GM18498 (cell line): ENCODE data around the gene CD1E.
"Not testable (repeated sequence)": the region's sequence is repeated elsewhere in the genome, so short reads cannot be mapped to it uniquely, and the experiment has no call there.

Experiments used
- ATAC-seq: cut with Tn5 transposase; IDR thresholded peaks from one replicate; pipeline ENCODE4 v1.9.1; 2021; ENCODE audit warnings: mild to moderate bottlenecking, moderate library complexity; ENCODE audit not compliant: unreplicated experiment

CD1E gene

GRCh38 chr1:158362482-158362881, 8.8 kb downstream of the CD1E start:
- no peak for ATAC-seq

GRCh38 chr1:158362941-158363340, 9.2 kb downstream of the CD1E start:
- ATAC-seq = no peak

GRCh38 chr1:158366783-158367182, 13.1 kb downstream of the CD1E start:
- ATAC-seq = no peak

GRCh38 chr1:158371188-158371953, 17.7 kb downstream of the CD1E start:
- ATAC-seq = peak; percentile 90

- ATAC-seq = not testable (repeated sequence)
Observed at GRCh38 chr1:158374101-158374500, 20.4 kb downstream of the CD1E start.

- ATAC-seq = no peak
Observed at GRCh38 chr1:158374860-158375259, 21.2 kb downstream of the CD1E start.

GRCh38 chr1:158390331-158390730, 36.6 kb downstream of the CD1E start:
- no peak for ATAC-seq

GRCh38 chr1:158391099-158391498, 37.4 kb downstream of the CD1E start:
- ATAC-seq = no peak

- ATAC-seq = no peak
Observed at GRCh38 chr1:158393476-158393875, 39.8 kb downstream of the CD1E start.

- no peak for ATAC-seq
Observed at GRCh38 chr1:158396646-158397045, 43.0 kb downstream of the CD1E start.

GRCh38 chr1:158398818-158399514, 45.3 kb downstream of the CD1E start, which contains the start of gene OR10T2:
TSS of gene OR10T2 (minus strand) at chr1:158399466. CDS start at chr1:158399466, 0 bp downstream.
- no peak for ATAC-seq

GRCh38 chr1:158400871-158401270, 47.2 kb downstream of the CD1E start:
- no peak for ATAC-seq

- no peak for ATAC-seq
Observed at GRCh38 chr1:158407092-158407491, 53.4 kb downstream of the CD1E start.
